ENCODE measurements around the gene COL4A2.

DNA sequence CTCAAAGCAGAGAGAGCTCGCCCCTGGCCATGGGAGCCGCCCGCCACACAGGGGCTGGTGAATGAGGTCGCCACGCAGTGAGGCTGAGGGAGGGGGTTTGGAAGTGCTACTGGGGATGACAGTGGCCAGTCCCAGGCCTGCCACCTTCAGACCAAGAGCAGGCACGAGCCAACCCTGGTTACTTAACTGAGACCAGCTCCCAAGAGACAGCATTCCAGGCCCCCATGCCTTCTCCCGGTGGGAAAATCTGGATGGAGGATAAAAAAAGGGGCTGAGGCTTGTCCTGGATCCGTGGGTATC, 211.1 kb downstream of the COL4A2 start:
- TF ChIP-seq, protein P1, sequence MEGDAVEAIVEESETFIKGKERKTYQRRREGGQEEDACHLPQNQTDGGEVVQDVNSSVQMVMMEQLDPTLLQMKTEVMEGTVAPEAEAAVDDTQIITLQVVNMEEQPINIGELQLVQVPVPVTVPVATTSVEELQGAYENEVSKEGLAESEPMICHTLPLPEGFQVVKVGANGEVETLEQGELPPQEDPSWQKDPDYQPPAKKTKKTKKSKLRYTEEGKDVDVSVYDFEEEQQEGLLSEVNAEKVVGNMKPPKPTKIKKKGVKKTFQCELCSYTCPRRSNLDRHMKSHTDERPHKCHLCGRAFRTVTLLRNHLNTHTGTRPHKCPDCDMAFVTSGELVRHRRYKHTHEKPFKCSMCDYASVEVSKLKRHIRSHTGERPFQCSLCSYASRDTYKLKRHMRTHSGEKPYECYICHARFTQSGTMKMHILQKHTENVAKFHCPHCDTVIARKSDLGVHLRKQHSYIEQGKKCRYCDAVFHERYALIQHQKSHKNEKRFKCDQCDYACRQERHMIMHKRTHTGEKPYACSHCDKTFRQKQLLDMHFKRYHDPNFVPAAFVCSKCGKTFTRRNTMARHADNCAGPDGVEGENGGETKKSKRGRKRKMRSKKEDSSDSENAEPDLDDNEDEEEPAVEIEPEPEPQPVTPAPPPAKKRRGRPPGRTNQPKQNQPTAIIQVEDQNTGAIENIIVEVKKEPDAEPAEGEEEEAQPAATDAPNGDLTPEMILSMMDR (optimal IDR thresholded peaks at IDR 0.05 in 1 of 3, IDR thresholded peaks at IDR 0.05 in 1 of 3, conservative IDR thresholded peaks at IDR 0.05 in 1 of 3; ENCODE audit: extremely low read depth in 1 of 3, insufficient read depth in 2 of 3, low read length in 3 of 3): no peak
- TF ChIP-seq EZH2 (IDR thresholded peaks at IDR 0.05; ENCODE audit: low read length): no peak

Measured in keratinocyte (primary cell).